HepG2 (cell line): Measurements from ENCODE around the gene MDP1. TPM values are rescaled to one million over a fixed set of nuclear protein-coding genes. Genes with fewer than 3 reads are reported as not detected.

Source experiments
- BRF2 ChIP-seq: sonication (generic); formaldehyde crosslinking; IDR thresholded peaks from 2 replicates; pipeline ENCODE4 v1.8.1; 2022; ENCODE audit warnings: mild to moderate bottlenecking, missing genetic modification reagents
- ETV5 ChIP-seq: IDR thresholded peaks from 2 replicates; pipeline ENCODE4 v1.6.1; 2018; ENCODE audit warnings: missing biosample characterization, missing genetic modification reagents, inconsistent platforms, borderline replicate concordance
- GABPB1 ChIP-seq: IDR thresholded peaks from 2 replicates; pipeline ENCODE4 v1.6.1; 2016; ENCODE audit warnings: mild to moderate bottlenecking, missing genetic modification reagents, moderate library complexity, missing compliant biosample characterization
- HHEX ChIP-seq: IDR thresholded peaks from 2 replicates; pipeline ENCODE4 v1.6.1; 2016; ENCODE audit warnings: control low read depth
- HMGA1 ChIP-seq: sonication (generic); formaldehyde crosslinking; conservative IDR thresholded peaks from 2 replicates; pipeline ENCODE4 v1.4.0; 2020; ENCODE audit warnings: missing genetic modification reagents
- HNF1A ChIP-seq, 2 experiments: sonication (generic) in 1 of 2; formaldehyde crosslinking in 1 of 2; IDR thresholded peaks; 2 replicates each; pipeline versions ENCODE4 v1.4.0 to v1.6.1; 2016 to 2020; ENCODE audit warnings: borderline replicate concordance in 1 of 2, low read depth in 1 of 2, mild to moderate bottlenecking in 1 of 2, missing genetic modification reagents in 1 of 2
- HOXA3 ChIP-seq: sonication (generic); formaldehyde crosslinking; IDR thresholded peaks from 2 replicates; pipeline ENCODE4 v1.5.0; 2020; ENCODE audit warnings: missing genetic modification reagents
- IKZF4 ChIP-seq: sonication (generic); formaldehyde crosslinking; IDR thresholded peaks from 2 replicates; pipeline ENCODE4 v1.5.1; 2020; ENCODE audit warnings: borderline replicate concordance, mild to moderate bottlenecking, low read depth, missing genetic modification reagents; ENCODE audit errors: not compliant biosample characterization
- NBN ChIP-seq: fragments of 450-650 bp; conservative IDR thresholded peaks from 2 replicates; pipeline ENCODE4 v1.6.1; 2017
- SOX13 ChIP-seq, 3 experiments: fragments of 450-650 bp in 1 of 3; sonication (generic) in 1 of 3; formaldehyde crosslinking in 1 of 3; IDR thresholded peaks in 2 of 3; conservative IDR thresholded peaks in 1 of 3; 2 replicates each; pipeline versions ENCODE4 v1.5.0 to v1.6.1; 2016 to 2020; ENCODE audit warnings: antibody characterized with exemption in 1 of 3, mild to moderate bottlenecking in 1 of 3, missing compliant biosample characterization in 1 of 3, missing genetic modification reagents in 1 of 3, moderate library complexity in 1 of 3
- TCF7L2 ChIP-seq: IDR thresholded peaks from 2 replicates; pipeline ENCODE4 v1.6.1; 2011; ENCODE audit warnings: mild to moderate bottlenecking, low read depth, low read length, moderate library complexity
- ZFP62 ChIP-seq: sonication (generic); formaldehyde crosslinking; IDR thresholded peaks from 2 replicates; pipeline ENCODE4 v1.4.0; 2020; ENCODE audit warnings: missing genetic modification reagents
- ZNF121 ChIP-seq: sonication (generic); formaldehyde crosslinking; IDR thresholded peaks from 2 replicates; pipeline ENCODE4 v1.5.0; 2020; ENCODE audit warnings: mild to moderate bottlenecking, missing genetic modification reagents
- ZNF382 ChIP-seq: sonication (generic); formaldehyde crosslinking; IDR thresholded peaks from 2 replicates; pipeline ENCODE4 v1.5.0; 2020; ENCODE audit warnings: missing genetic modification reagents, mild to moderate bottlenecking, borderline replicate concordance
- ZNF460 ChIP-seq: sonication (generic); formaldehyde crosslinking; IDR thresholded peaks from 2 replicates; pipeline ENCODE4 v1.5.1; 2020; ENCODE audit warnings: missing genetic modification reagents, mild to moderate bottlenecking, borderline replicate concordance
- ZNF564 ChIP-seq: sonication (generic); formaldehyde crosslinking; IDR thresholded peaks from 2 replicates; pipeline ENCODE4 v1.8.1; 2023; ENCODE audit warnings: mild to moderate bottlenecking, missing genetic modification reagents
- ZNF570 ChIP-seq: sonication (generic); formaldehyde crosslinking; IDR thresholded peaks from 2 replicates; pipeline ENCODE4 v1.4.0; 2020; ENCODE audit warnings: mild to moderate bottlenecking, missing genetic modification reagents, borderline replicate concordance
- ZNF576 ChIP-seq: sonication (generic); formaldehyde crosslinking; IDR thresholded peaks from 2 replicates; pipeline ENCODE4 v1.4.0; 2020; ENCODE audit warnings: mild to moderate bottlenecking, missing genetic modification reagents
- ZNF761 ChIP-seq: sonication (generic); formaldehyde crosslinking; conservative IDR thresholded peaks from 2 replicates; pipeline ENCODE4 v1.4.0; 2020; ENCODE audit warnings: mild to moderate bottlenecking, missing genetic modification reagents
- ZSCAN12 ChIP-seq: sonication (generic); formaldehyde crosslinking; IDR thresholded peaks from 2 replicates; pipeline ENCODE4 v1.9.0; 2021; ENCODE audit warnings: mild to moderate bottlenecking, missing genetic modification reagents
- ZSCAN31 ChIP-seq: sonication (generic); formaldehyde crosslinking; IDR thresholded peaks from 2 replicates; pipeline ENCODE4 v1.5.0; 2020; ENCODE audit warnings: low read depth, mild to moderate bottlenecking, missing genetic modification reagents
- polyA plus RNA-seq, 8 experiments: library from polyadenylated mRNA; depleted of rRNA in 3 of 8; stranded (reverse) in 7 of 8; unstranded in 1 of 8; fragments of >200 nt; fragmentation: Illumina TruSeq in 4 of 8; extraction: Trizol in 4 of 8; gene quantifications; 2 replicates each; pipeline versions ENCODE4 v1.2.1 to v1.2.3, GENCODE V29; 2011 to 2016; ENCODE audit warnings: low read depth in 4 of 8, missing spikeins in 1 of 8, mixed read lengths in 1 of 8; ENCODE audit not compliant: insufficient read depth in 1 of 8
- total RNA-seq, 5 experiments: library from RNA; depleted of rRNA; stranded (reverse); fragments of >200 nt; fragmentation: Illumina TruSeq; extraction: Trizol; gene quantifications; 2 replicates each; pipeline ENCODE4 v1.2.3, GENCODE V29; 2016; ENCODE audit warnings: low read depth in 1 of 5
- TF ChIP-seq, protein P1 (sequence below): sonication (generic); formaldehyde crosslinking; IDR thresholded peaks from 2 replicates; pipeline ENCODE4 v1.8.1; 2023; ENCODE audit warnings: mild to moderate bottlenecking, missing genetic modification reagents

Gene MDP1
- total and polyA plus RNA-seq, 2 of the 13 experiments (the other 11 are each of a cell fraction or from before 2014, with no cell fraction given), result 44.1 to 48.7 TPM

GRCh38 chr14:24195186-24196070 is 20.4 kb downstream of the MDP1 start, which contains the start of gene TM9SF1 (continued):
- TF ChIP-seq, protein P1, sequence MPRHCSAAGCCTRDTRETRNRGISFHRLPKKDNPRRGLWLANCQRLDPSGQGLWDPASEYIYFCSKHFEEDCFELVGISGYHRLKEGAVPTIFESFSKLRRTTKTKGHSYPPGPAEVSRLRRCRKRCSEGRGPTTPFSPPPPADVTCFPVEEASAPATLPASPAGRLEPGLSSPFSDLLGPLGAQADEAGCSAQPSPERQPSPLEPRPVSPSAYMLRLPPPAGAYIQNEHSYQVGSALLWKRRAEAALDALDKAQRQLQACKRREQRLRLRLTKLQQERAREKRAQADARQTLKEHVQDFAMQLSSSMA (CRISPR knock-in tag), result peak; percentile 97
- TF ChIP-seq ZNF576 (CRISPR knock-in tag) (peak; percentile 86), ZFP62 (no peak), GABPB1 (CRISPR knock-in tag) (peak; percentile 99), ZSCAN12 (CRISPR knock-in tag) (peak; percentile 98), HMGA1 (CRISPR knock-in tag) (no peak), ZNF121 (no peak), ZSCAN31 (CRISPR knock-in tag) (peak; percentile 100), ZNF382 (no peak), IKZF4 (peak; percentile 99), TCF7L2 (no peak), BRF2 (CRISPR knock-in tag) (peak; percentile 99), SOX13 (IDR thresholded peaks at IDR 0.05) (0 out of 2 replicates have a peak, but pooled peaks have one; percentile 4), SOX13 (CRISPR knock-in tag; conservative IDR thresholded peaks at IDR 0.05 in 1 of 2, IDR thresholded peaks at IDR 0.05 in 1 of 2) (peak in 1 of 2 experiments; percentile 55; a peak in 3 of 4 replicates), ZNF564 (CRISPR knock-in tag) (no peak), HOXA3 (peak; percentile 98), HHEX (no peak), ZNF570 (CRISPR knock-in tag) (peak; percentile 99), ETV5 (peak; percentile 95), ZNF761 (CRISPR knock-in tag) (peak; percentile 99), NBN (no peak), HNF1A (IDR thresholded peaks at IDR 0.05; ENCODE audit: low read depth) (0 out of 2 replicates have a peak, but pooled peaks have one; percentile 2), HNF1A (CRISPR knock-in tag; IDR thresholded peaks at IDR 0.05; ENCODE audit: borderline replicate concordance) (peak; percentile 87), ZNF460 (no peak)
